T-helper 9 cell (primary cell): Measurements from ENCODE around the gene ALOXE3.

Experiments
- DNase-seq: peaks from one replicate; pipeline ENCODE4 v3.0.0-alpha.2; 2020

Gene ALOXE3

GRCh38 chr17:8046929-8047768 is 71.2 kb downstream of the ALOXE3 start:
- DNase-seq: no peak

GRCh38 chr17:8046306-8046928 is 71.9 kb downstream of the ALOXE3 start:
- no peak for DNase-seq
